K562 (cell line): Measurements from ENCODE around the gene CTDNEP1. TPM values are rescaled to one million over a fixed set of nuclear protein-coding genes. Genes with fewer than 3 reads are reported as not detected.

Experiments used
- ASH1L ChIP-seq: fragments of 450-650 bp; IDR thresholded peaks from 2 replicates; pipeline ENCODE4 v1.6.1; 2018; ENCODE audit warnings: borderline replicate concordance, mild to moderate bottlenecking, low read depth; ENCODE audit not compliant: partially characterized antibody
- ATF2 ChIP-seq: sonication (generic); formaldehyde crosslinking; IDR thresholded peaks from 2 replicates; pipeline ENCODE4 v1.8.1; 2022; ENCODE audit warnings: missing genetic modification reagents
- BCL6 ChIP-seq: fragments of 250-450 bp; sonication (Bioruptor Pico); IDR thresholded peaks from 2 replicates; pipeline ENCODE4 v1.4.0; 2020
- CREB1 ChIP-seq, 2 experiments: sonication (generic) in 1 of 2; formaldehyde crosslinking in 1 of 2; IDR thresholded peaks; 2 replicates each; pipeline versions ENCODE4 v1.6.1 to v1.8.0; 2012 to 2022; ENCODE audit warnings: inconsistent platforms in 1 of 2, mild to moderate bottlenecking in 1 of 2, missing genetic modification reagents in 1 of 2, moderate library complexity in 1 of 2
- HDAC2 ChIP-seq: fragments of 450-650 bp; IDR thresholded peaks from 2 replicates; pipeline ENCODE4 v1.6.1; 2016; ENCODE audit warnings: mild to moderate bottlenecking
- HMGN3 ChIP-seq: IDR thresholded peaks from 2 replicates; pipeline ENCODE4 v1.6.1; 2011; ENCODE audit warnings: borderline replicate concordance, low read depth, mild to moderate bottlenecking, mixed read lengths, low read length; ENCODE audit not compliant: insufficient read length; ENCODE audit errors: extremely low read depth
- MCM2 ChIP-seq: fragments of 450-650 bp; IDR thresholded peaks from 2 replicates; pipeline ENCODE4 v1.6.1; 2017; ENCODE audit warnings: low read depth, mild to moderate bottlenecking
- MED1 ChIP-seq: sonication (generic); formaldehyde crosslinking; IDR thresholded peaks from 2 replicates; pipeline ENCODE4 v1.8.1; 2023; ENCODE audit warnings: missing genetic modification reagents, borderline replicate concordance
- MIER1 ChIP-seq: fragments of 450-650 bp; IDR thresholded peaks from 2 replicates; pipeline ENCODE4 v1.6.1; 2016; ENCODE audit warnings: antibody characterized with exemption, mild to moderate bottlenecking, low read depth
- NFYB ChIP-seq: IDR thresholded peaks from 2 replicates; pipeline ENCODE4 v1.6.1; 2011; ENCODE audit warnings: mild to moderate bottlenecking, moderate library complexity; ENCODE audit not compliant: insufficient read length; ENCODE audit errors: extremely low read depth
- NR1H2 ChIP-seq: sonication (generic); formaldehyde crosslinking; IDR thresholded peaks from 2 replicates; pipeline ENCODE4 v1.4.0; 2020; ENCODE audit warnings: mild to moderate bottlenecking, missing genetic modification reagents
- NR4A1 ChIP-seq, 2 experiments: fragments of 250-450 bp in 1 of 2; fragments of 450-650 bp in 1 of 2; sonication (Bioruptor Pico) in 1 of 2; IDR thresholded peaks; 2 replicates each; pipeline versions ENCODE4 v1.4.0 to v1.6.1; 2016 to 2020; ENCODE audit warnings: mild to moderate bottlenecking in 2 of 2, missing compliant biosample characterization in 1 of 2, missing genetic modification characterization in 1 of 2, moderate library complexity in 1 of 2
- NRF1 ChIP-seq, 2 experiments: fragments of 450-650 bp; IDR thresholded peaks in 1 of 2; conservative IDR thresholded peaks in 1 of 2; 2 replicates each; pipeline ENCODE4 v1.6.1; 2014; ENCODE audit warnings: mild to moderate bottlenecking in 2 of 2
- SNAPC5 ChIP-seq: fragments of 250-450 bp; sonication (Bioruptor Pico); IDR thresholded peaks from 2 replicates; pipeline ENCODE4 v1.8.0; 2021; ENCODE audit warnings: moderate library complexity, mild to moderate bottlenecking, inconsistent platforms
- STAT6 ChIP-seq: sonication (generic); formaldehyde crosslinking; IDR thresholded peaks from 2 replicates; pipeline ENCODE4 v1.8.1; 2023; ENCODE audit warnings: mild to moderate bottlenecking, missing genetic modification reagents
- TBP ChIP-seq: optimal IDR thresholded peaks from 2 replicates; pipeline ENCODE3; 2011; ENCODE audit warnings: low read depth, low read length, improper control_type of control experiment
- YY1 ChIP-seq, 3 experiments: IDR thresholded peaks; 2 replicates each; pipeline ENCODE4 v1.6.1; 2011; ENCODE audit warnings: low read length in 2 of 3, mild to moderate bottlenecking in 2 of 3, moderate library complexity in 2 of 3, borderline replicate concordance in 1 of 3, control low read depth in 1 of 3, low read depth in 1 of 3; ENCODE audit not compliant: insufficient read depth in 3 of 3, insufficient replicate concordance in 2 of 3, control insufficient read depth in 1 of 3, insufficient read length in 1 of 3; ENCODE audit errors: extremely low read depth in 1 of 3
- ZBTB33 ChIP-seq: sonication (generic); formaldehyde crosslinking; IDR thresholded peaks from 2 replicates; pipeline ENCODE4 v1.8.1; 2023; ENCODE audit warnings: mild to moderate bottlenecking, missing genetic modification reagents
- ZKSCAN1 ChIP-seq: fragments of 150-350 bp; IDR thresholded peaks from 2 replicates; pipeline ENCODE4 v1.6.1; 2016; ENCODE audit warnings: low read depth, low read length
- ZNF583 ChIP-seq: fragments of 250-450 bp; sonication (Bioruptor Pico); IDR thresholded peaks from 2 replicates; pipeline ENCODE4 v1.4.0; 2020
- polyA plus RNA-seq, 8 experiments: library from polyadenylated mRNA; depleted of rRNA in 4 of 8; stranded (reverse) in 5 of 8; unstranded in 3 of 8; fragments of >200 nt; fragmentation: Nextera tagmentation in 2 of 8; fragmentation: Illumina TruSeq in 1 of 8; extraction: Ambion mirVana in 2 of 8; extraction: Trizol in 1 of 8; gene quantifications; 2 replicates each; pipeline versions ENCODE4 v1.2.1 to v1.2.3, GENCODE V29; 2011 to 2014; ENCODE audit warnings: inconsistent platforms in 1 of 8, missing spikeins in 1 of 8
- total RNA-seq, 7 experiments: library from RNA; depleted of rRNA in 6 of 7; stranded (reverse); fragments of >200 nt in 6 of 7; fragmentation: Illumina TruSeq in 2 of 7; extraction: Trizol in 2 of 7; gene quantifications; 2 replicates each; pipeline versions ENCODE4 v1.2.1 to v1.2.3, GENCODE V29; 2011 to 2021; ENCODE audit warnings: low replicate concordance in 1 of 7

The CTDNEP1 gene
- total and polyA plus RNA-seq, 9 of the 15 experiments (the other 6 are each of a cell fraction or from before 2014, with no cell fraction given) = 10.7 to 150 (median 28.5) TPM

GRCh38 chr17:7214300-7215135, 37.0 kb downstream of the CTDNEP1 start (continued):
- TF ChIP-seq NR1H2 (CRISPR knock-in tag) = no peak
- TF ChIP-seq CREB1 (IDR thresholded peaks at IDR 0.05) = no peak; the same call in 1 of the 2 replicates
- TF ChIP-seq CREB1 (CRISPR knock-in tag; IDR thresholded peaks at IDR 0.05) = peak; percentile 31; the same call in 1 of the 2 replicates
- TF ChIP-seq NR4A1 (CRISPR knock-in tag; IDR thresholded peaks at IDR 0.05) = no peak
- TF ChIP-seq NR4A1 (tag; IDR thresholded peaks at IDR 0.05) = no peak
- no peak for TF ChIP-seq MED1
- no peak for TF ChIP-seq BCL6
- TF ChIP-seq NRF1 (conservative IDR thresholded peaks at IDR 0.05 in 1 of 2, IDR thresholded peaks at IDR 0.05 in 1 of 2) = peak; percentile 28 to 31
- TF ChIP-seq HDAC2 = peak; percentile 86
- 0 out of 2 replicates have a peak, but pooled peaks have one; percentile 13 for TF ChIP-seq MIER1
- no peak for TF ChIP-seq SNAPC5 (CRISPR knock-in tag)
- TF ChIP-seq ATF2 (CRISPR knock-in tag) = no peak
- TF ChIP-seq TBP = no peak
- TF ChIP-seq ZNF583 = no peak
- TF ChIP-seq ZBTB33 = no peak
- peak; percentile 31; the same call in 1 of the 2 replicates for TF ChIP-seq ZKSCAN1
- no peak for TF ChIP-seq ASH1L
- TF ChIP-seq STAT6 (CRISPR knock-in tag) = no peak
- peak in 1 of 3 experiments; percentile 46 for TF ChIP-seq YY1 (IDR thresholded peaks at IDR 0.05; ENCODE audit: borderline replicate concordance in 1 of 3, control insufficient read depth in 1 of 3, extremely low read depth in 1 of 3, insufficient read depth in 3 of 3, insufficient read length in 1 of 3, insufficient replicate concordance in 2 of 3, low read depth in 1 of 3, low read length in 2 of 3)
- TF ChIP-seq MCM2 = no peak
- peak; percentile 36 for TF ChIP-seq HMGN3
- TF ChIP-seq NFYB = peak; percentile 31
